ENCODE measurements around the gene MSH3.
"Not testable (repeated sequence)": the region's sequence is repeated elsewhere in the genome, so short reads cannot be mapped to it uniquely, and the experiment has no call there.

MSH3 gene

DNA sequence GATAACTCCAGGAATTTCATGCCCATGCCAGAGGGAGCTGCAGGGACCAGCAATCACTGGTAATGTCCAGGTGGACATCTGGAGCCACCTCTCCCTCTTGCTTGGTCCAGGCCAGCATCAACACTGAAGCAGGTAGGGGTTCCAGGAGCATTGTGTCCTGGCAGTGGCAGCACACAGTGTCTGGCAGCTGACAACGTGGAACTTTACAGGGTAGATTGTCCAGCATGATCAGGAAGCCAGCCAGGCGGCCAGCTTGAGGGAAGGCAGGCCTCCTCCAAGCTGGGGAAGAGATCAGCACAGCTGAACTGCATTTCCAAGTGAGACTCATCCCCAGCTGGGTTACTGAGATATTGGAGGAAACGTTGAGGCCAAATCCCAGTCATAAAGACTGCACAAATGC, 223.1 kb downstream of the MSH3 start:
- TF ChIP-seq OSR1 (CRISPR knock-in tag; IDR thresholded peaks at IDR 0.05) (no peak), ZC3H10 (CRISPR knock-in tag; IDR thresholded peaks at IDR 0.05) (no peak), ESRRG (CRISPR knock-in tag; IDR thresholded peaks at IDR 0.05) (no peak)
- TF ChIP-seq, protein P1, sequence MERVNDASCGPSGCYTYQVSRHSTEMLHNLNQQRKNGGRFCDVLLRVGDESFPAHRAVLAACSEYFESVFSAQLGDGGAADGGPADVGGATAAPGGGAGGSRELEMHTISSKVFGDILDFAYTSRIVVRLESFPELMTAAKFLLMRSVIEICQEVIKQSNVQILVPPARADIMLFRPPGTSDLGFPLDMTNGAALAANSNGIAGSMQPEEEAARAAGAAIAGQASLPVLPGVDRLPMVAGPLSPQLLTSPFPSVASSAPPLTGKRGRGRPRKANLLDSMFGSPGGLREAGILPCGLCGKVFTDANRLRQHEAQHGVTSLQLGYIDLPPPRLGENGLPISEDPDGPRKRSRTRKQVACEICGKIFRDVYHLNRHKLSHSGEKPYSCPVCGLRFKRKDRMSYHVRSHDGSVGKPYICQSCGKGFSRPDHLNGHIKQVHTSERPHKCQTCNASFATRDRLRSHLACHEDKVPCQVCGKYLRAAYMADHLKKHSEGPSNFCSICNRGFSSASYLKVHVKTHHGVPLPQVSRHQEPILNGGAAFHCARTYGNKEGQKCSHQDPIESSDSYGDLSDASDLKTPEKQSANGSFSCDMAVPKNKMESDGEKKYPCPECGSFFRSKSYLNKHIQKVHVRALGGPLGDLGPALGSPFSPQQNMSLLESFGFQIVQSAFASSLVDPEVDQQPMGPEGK (CRISPR knock-in tag; IDR thresholded peaks at IDR 0.05; ENCODE audit: borderline replicate concordance), result no peak
- TF ChIP-seq, protein P2, sequence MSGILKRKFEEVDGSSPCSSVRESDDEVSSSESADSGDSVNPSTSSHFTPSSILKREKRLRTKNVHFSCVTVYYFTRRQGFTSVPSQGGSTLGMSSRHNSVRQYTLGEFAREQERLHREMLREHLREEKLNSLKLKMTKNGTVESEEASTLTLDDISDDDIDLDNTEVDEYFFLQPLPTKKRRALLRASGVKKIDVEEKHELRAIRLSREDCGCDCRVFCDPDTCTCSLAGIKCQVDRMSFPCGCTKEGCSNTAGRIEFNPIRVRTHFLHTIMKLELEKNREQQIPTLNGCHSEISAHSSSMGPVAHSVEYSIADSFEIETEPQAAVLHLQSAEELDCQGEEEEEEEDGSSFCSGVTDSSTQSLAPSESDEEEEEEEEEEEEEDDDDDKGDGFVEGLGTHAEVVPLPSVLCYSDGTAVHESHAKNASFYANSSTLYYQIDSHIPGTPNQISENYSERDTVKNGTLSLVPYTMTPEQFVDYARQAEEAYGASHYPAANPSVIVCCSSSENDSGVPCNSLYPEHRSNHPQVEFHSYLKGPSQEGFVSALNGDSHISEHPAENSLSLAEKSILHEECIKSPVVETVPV (CRISPR knock-in tag; IDR thresholded peaks at IDR 0.05), result no peak
- TF ChIP-seq, protein P3, sequence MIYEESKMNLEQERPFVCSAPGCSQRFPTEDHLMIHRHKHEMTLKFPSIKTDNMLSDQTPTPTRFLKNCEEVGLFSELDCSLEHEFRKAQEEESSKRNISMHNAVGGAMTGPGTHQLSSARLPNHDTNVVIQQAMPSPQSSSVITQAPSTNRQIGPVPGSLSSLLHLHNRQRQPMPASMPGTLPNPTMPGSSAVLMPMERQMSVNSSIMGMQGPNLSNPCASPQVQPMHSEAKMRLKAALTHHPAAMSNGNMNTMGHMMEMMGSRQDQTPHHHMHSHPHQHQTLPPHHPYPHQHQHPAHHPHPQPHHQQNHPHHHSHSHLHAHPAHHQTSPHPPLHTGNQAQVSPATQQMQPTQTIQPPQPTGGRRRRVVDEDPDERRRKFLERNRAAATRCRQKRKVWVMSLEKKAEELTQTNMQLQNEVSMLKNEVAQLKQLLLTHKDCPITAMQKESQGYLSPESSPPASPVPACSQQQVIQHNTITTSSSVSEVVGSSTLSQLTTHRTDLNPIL (CRISPR knock-in tag; IDR thresholded peaks at IDR 0.05; ENCODE audit: low read depth), result no peak
- ATAC-seq, result no peak

DNA sequence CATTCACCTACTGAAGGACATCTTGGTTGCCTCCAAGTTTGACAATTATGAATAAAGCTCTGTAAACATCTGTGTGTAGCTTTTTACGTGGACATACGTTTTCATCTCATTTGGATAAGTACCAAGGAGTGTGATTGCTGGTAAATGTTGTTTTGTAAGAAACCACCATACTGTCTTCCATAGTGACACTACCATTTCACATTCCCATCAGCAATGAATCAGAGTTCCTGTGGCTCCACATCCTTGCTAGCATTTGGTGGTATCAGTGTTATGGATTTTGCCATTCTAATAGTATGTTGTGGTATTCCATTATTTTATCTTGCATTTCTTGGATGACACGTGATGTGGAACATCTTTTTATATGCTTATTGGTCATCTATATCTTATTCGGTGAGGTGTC, 227.3 kb downstream of the MSH3 start:
- no peak for TF ChIP-seq SNAI2 (CRISPR knock-in tag; IDR thresholded peaks at IDR 0.05)
- no peak for TF ChIP-seq ZFP3 (CRISPR knock-in tag; IDR thresholded peaks at IDR 0.05)
- TF ChIP-seq, protein P4, sequence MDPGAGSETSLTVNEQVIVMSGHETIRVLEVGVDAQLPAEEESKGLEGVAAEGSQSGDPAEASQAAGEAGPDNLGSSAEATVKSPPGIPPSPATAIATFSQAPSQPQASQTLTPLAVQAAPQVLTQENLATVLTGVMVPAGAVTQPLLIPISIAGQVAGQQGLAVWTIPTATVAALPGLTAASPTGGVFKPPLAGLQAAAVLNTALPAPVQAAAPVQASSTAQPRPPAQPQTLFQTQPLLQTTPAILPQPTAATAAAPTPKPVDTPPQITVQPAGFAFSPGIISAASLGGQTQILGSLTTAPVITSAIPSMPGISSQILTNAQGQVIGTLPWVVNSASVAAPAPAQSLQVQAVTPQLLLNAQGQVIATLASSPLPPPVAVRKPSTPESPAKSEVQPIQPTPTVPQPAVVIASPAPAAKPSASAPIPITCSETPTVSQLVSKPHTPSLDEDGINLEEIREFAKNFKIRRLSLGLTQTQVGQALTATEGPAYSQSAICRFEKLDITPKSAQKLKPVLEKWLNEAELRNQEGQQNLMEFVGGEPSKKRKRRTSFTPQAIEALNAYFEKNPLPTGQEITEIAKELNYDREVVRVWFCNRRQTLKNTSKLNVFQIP (CRISPR knock-in tag; IDR thresholded peaks at IDR 0.05; ENCODE audit: borderline replicate concordance, low read depth), result no peak
- no peak for TF ChIP-seq ZNF70 (CRISPR knock-in tag; IDR thresholded peaks at IDR 0.05)

DNA sequence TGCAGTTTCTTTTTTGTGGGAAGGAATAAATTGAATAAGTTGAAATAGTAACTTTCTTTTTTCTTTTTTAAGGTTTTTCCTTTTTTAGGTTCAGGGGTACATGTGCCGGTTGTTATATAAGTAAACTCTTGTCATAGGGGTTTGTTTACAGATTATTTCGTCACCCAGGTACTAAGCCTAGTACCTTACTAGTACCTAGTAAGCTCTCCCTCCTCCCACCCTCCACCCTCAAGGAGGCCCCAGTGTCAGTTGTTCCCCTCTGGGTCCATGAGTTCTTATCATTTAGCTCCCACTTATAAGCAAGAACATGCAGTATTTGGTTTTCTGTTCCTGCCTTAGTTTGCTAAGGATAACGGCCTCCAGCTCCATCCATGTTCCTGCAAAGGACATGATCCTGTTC, 228.9 kb downstream of the MSH3 start:
- not testable (repeated sequence) for ATAC-seq

More for the DNA sequence above, 227.3 kb downstream of the MSH3 start:
- ATAC-seq, result no peak

DNA sequence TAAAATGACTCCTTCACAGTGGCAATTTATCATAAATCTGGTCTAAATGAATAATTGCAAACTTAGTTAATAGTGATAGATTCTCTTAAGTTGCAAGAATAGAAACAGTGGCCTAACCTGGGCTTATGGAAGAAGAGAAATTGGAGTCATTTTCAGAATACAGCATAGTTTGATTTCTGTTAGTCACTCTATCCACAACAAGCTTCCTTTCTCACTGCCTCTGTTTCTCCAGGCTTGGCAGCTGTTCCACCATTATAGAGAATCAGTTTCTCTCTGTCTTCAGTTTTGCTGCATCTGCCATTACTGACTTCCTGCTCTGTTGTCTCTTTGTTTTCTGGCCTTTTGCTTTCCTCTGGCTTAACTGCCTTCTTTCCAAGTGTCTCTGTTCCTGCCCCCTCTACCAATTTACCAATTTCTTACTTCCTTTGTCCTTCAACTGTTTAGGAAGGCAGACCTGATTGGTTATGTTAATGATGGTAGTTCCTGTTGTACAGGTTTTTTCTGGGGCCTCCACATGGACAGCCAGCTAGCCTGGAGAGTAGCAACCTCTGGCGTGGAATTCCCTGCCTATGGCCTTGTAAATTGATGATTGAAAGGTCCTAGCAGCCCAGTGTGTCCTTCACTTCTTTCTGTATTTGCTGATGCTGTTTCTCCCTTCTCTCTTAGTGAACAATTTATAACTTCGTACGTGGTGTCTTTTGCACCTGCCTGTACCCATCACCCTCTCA, 229.8 kb downstream of the MSH3 start:
- TF ChIP-seq, protein P5, sequence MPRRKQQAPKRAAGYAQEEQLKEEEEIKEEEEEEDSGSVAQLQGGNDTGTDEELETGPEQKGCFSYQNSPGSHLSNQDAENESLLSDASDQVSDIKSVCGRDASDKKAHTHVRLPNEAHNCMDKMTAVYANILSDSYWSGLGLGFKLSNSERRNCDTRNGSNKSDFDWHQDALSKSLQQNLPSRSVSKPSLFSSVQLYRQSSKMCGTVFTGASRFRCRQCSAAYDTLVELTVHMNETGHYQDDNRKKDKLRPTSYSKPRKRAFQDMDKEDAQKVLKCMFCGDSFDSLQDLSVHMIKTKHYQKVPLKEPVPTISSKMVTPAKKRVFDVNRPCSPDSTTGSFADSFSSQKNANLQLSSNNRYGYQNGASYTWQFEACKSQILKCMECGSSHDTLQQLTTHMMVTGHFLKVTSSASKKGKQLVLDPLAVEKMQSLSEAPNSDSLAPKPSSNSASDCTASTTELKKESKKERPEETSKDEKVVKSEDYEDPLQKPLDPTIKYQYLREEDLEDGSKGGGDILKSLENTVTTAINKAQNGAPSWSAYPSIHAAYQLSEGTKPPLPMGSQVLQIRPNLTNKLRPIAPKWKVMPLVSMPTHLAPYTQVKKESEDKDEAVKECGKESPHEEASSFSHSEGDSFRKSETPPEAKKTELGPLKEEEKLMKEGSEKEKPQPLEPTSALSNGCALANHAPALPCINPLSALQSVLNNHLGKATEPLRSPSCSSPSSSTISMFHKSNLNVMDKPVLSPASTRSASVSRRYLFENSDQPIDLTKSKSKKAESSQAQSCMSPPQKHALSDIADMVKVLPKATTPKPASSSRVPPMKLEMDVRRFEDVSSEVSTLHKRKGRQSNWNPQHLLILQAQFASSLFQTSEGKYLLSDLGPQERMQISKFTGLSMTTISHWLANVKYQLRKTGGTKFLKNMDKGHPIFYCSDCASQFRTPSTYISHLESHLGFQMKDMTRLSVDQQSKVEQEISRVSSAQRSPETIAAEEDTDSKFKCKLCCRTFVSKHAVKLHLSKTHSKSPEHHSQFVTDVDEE (CRISPR knock-in tag; IDR thresholded peaks at IDR 0.05), result no peak
- TF ChIP-seq, protein P2 (CRISPR knock-in tag; IDR thresholded peaks at IDR 0.05), result no peak
- TF ChIP-seq SNAI2 (CRISPR knock-in tag; IDR thresholded peaks at IDR 0.05), result no peak
- TF ChIP-seq ZFP3 (CRISPR knock-in tag; IDR thresholded peaks at IDR 0.05), result no peak
- TF ChIP-seq, protein P4 (CRISPR knock-in tag; IDR thresholded peaks at IDR 0.05; ENCODE audit: borderline replicate concordance, low read depth), result no peak
- TF ChIP-seq ZFP30 (CRISPR knock-in tag; IDR thresholded peaks at IDR 0.05), result no peak
- TF ChIP-seq ESRRG (CRISPR knock-in tag; IDR thresholded peaks at IDR 0.05), result no peak
- no peak for TF ChIP-seq TCF4 (CRISPR knock-in tag; IDR thresholded peaks at IDR 0.05; ENCODE audit: borderline replicate concordance)
- TF ChIP-seq RARB (CRISPR knock-in tag; IDR thresholded peaks at IDR 0.05), result no peak
- TF ChIP-seq PPARA (CRISPR knock-in tag; IDR thresholded peaks at IDR 0.05; ENCODE audit: borderline replicate concordance), result no peak
- no peak for TF ChIP-seq BACH2 (CRISPR knock-in tag; IDR thresholded peaks at IDR 0.05; ENCODE audit: borderline replicate concordance)
- ATAC-seq, result no peak

Data from SK-N-SH treated with all-trans-retinoic acid at 6 μM for 48 hours (cell line).